Neural progenitor cell (in vitro differentiated cells): ENCODE measurements around the gene TMEM119. TPM values are rescaled to one million over a fixed set of nuclear protein-coding genes. Genes with fewer than 3 reads are reported as not detected.

ENCODE experiments used
- DNase-seq: peaks from one replicate; pipeline ENCODE4 v3.0.0-alpha.2; 2016; ENCODE audit warnings: low spot score
- H2AFZ ChIP-seq: fragments of 200-600 bp; sonication (generic); replicated peaks from 2 replicates; pipeline ENCODE4 v1.6.1; 2016; ENCODE audit warnings: antibody characterized with exemption
- H3F3A ChIP-seq: fragments of 200-600 bp; sonication (generic); 2 replicates; pipeline ENCODE4 v1.6.1; 2016; ENCODE audit warnings: antibody characterized with exemption, low read depth
- H3K27ac ChIP-seq: fragments of 200-600 bp; sonication (generic); 2 replicates; pipeline ENCODE4 v1.5.1; 2016; ENCODE audit warnings: mild to moderate bottlenecking
- H3K27me3 ChIP-seq: fragments of 200-600 bp; sonication (generic); 2 replicates; pipeline ENCODE4 v1.6.1; 2016; ENCODE audit warnings: mild to moderate bottlenecking, moderate library complexity
- H3K36me3 ChIP-seq: fragments of 200-600 bp; sonication (generic); 2 replicates; pipeline ENCODE4 v1.5.1; 2016
- H3K4me1 ChIP-seq: fragments of 200-600 bp; sonication (generic); 2 replicates; pipeline ENCODE4 v1.6.1; 2016; ENCODE audit warnings: mixed run types
- H3K4me2 ChIP-seq: fragments of 200-600 bp; sonication (generic); 2 replicates; pipeline ENCODE4 v1.6.1; 2016
- H3K4me3 ChIP-seq: fragments of 200-600 bp; sonication (generic); 2 replicates; pipeline ENCODE4 v1.5.1; 2016
- H3K79me2 ChIP-seq: fragments of 200-600 bp; sonication (generic); 2 replicates; pipeline ENCODE4 v1.6.1; 2016; ENCODE audit warnings: low read depth
- H3K9ac ChIP-seq: fragments of 200-600 bp; sonication (generic); 2 replicates; pipeline ENCODE4 v1.6.1; 2016
- H3K9me3 ChIP-seq: fragments of 200-600 bp; sonication (generic); 2 replicates; pipeline ENCODE4 v1.5.1; 2016; ENCODE audit warnings: low read depth
- H4K20me1 ChIP-seq: fragments of 200-600 bp; sonication (generic); 2 replicates; pipeline ENCODE4 v1.6.1; 2016; ENCODE audit warnings: low read depth
- H3K27ac Mint-ChIP-seq: 3 replicates; pipeline ENCODE4 v1.8.0; 2021; ENCODE audit warnings: mixed read lengths
- H3K27me3 Mint-ChIP-seq: 2 replicates; pipeline ENCODE4 v1.8.0; 2022; ENCODE audit warnings: low read depth, mild to moderate bottlenecking, inconsistent platforms, moderate library complexity, mixed read lengths; ENCODE audit not compliant: insufficient read depth
- H3K36me3 Mint-ChIP-seq: 3 replicates; pipeline ENCODE4 v1.8.0; 2021; ENCODE audit warnings: mixed read lengths
- H3K4me1 Mint-ChIP-seq: 3 replicates; pipeline ENCODE4 v1.8.0; 2021; ENCODE audit warnings: mixed read lengths
- H3K4me3 Mint-ChIP-seq: 3 replicates; pipeline ENCODE4 v1.8.0; 2021; ENCODE audit warnings: mild to moderate bottlenecking, moderate library complexity, mixed read lengths
- H3K9me3 Mint-ChIP-seq: 3 replicates; pipeline ENCODE4 v1.8.0; 2020; ENCODE audit warnings: mixed read lengths
- EZH2 ChIP-seq: fragments of 200-600 bp; sonication (generic); IDR thresholded peaks from 2 replicates; pipeline ENCODE4 v1.6.1; 2017; ENCODE audit warnings: antibody characterized with exemption, mild to moderate bottlenecking, moderate library complexity
- EZH2phosphoT487 ChIP-seq: fragments of 200-600 bp; sonication (generic); IDR thresholded peaks from 2 replicates; pipeline ENCODE4 v1.6.1; 2017; ENCODE audit warnings: antibody characterized with exemption
- total RNA-seq: library from RNA; depleted of rRNA; stranded (reverse); fragments of >200 nt; gene quantifications from 2 replicates; pipeline ENCODE4 v1.2.3, GENCODE V29; 2015; ENCODE audit warnings: low replicate concordance
- TF ChIP-seq, protein P1 (sequence below): fragments of 200-600 bp; sonication (generic); IDR thresholded peaks from 2 replicates; pipeline ENCODE4 v1.5.1; 2017; ENCODE audit warnings: antibody characterized with exemption, mild to moderate bottlenecking

TMEM119 gene
- total RNA-seq, 1 donor from 2014 or later = 0.97 TPM

DNA sequence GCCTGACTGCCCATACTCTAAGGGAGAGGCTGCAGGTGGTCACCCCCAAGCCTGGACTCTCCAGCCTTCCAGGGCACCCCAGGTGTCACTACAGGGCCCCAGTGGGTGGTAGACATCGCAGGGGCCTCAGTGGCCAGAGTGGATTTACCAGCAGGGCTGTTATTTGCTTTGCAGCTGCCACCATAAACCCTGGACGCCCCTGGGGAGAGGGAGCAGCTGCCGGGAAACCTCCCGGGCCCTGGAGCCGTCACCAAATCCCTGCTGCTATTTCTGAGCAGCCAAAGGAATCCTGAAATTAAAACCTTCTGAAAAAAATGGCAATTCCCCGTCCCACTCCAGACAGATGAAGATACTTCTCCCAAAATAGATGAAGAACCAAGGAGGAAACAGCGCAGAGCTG, 13.9 kb downstream of the TMEM119 start:
- H3K36me3 ChIP-seq = no peaks in the 10 kb centered on the region
- H3K9me3 ChIP-seq = no peaks in the 10 kb centered on the region
- H3K9me3 Mint-ChIP-seq = peaks cover 2% of the 10 kb centered on the region
- peaks cover 19% of the 10 kb centered on the region for H3K4me1 Mint-ChIP-seq
- H4K20me1 ChIP-seq = no peaks in the 10 kb centered on the region
- H3K9ac ChIP-seq = no peak overlapping the region
- H3K27ac Mint-ChIP-seq = no peak overlapping the region
- TF ChIP-seq EZH2 = no peak
- TF ChIP-seq EZH2phosphoT487 = no peak
- TF ChIP-seq, protein P1, sequence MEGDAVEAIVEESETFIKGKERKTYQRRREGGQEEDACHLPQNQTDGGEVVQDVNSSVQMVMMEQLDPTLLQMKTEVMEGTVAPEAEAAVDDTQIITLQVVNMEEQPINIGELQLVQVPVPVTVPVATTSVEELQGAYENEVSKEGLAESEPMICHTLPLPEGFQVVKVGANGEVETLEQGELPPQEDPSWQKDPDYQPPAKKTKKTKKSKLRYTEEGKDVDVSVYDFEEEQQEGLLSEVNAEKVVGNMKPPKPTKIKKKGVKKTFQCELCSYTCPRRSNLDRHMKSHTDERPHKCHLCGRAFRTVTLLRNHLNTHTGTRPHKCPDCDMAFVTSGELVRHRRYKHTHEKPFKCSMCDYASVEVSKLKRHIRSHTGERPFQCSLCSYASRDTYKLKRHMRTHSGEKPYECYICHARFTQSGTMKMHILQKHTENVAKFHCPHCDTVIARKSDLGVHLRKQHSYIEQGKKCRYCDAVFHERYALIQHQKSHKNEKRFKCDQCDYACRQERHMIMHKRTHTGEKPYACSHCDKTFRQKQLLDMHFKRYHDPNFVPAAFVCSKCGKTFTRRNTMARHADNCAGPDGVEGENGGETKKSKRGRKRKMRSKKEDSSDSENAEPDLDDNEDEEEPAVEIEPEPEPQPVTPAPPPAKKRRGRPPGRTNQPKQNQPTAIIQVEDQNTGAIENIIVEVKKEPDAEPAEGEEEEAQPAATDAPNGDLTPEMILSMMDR = no peak
- H3K4me3 ChIP-seq = no peak overlapping the region
- H3K36me3 Mint-ChIP-seq = peaks cover 1% of the 10 kb centered on the region
- H3K4me1 ChIP-seq = peaks cover 22% of the 10 kb centered on the region
- no peak overlapping the region for H3K27ac ChIP-seq
- H2AFZ ChIP-seq = peak overlapping the region; percentile 6
- DNase-seq = peak; percentile 12
- H3K4me2 ChIP-seq = peak overlapping the region; percentile 27
- no peaks in the 10 kb centered on the region for H3K79me2 ChIP-seq
- H3K27me3 Mint-ChIP-seq = peaks cover 8% of the 10 kb centered on the region
- no peaks in the 10 kb centered on the region for H3F3A ChIP-seq
- no peaks in the 10 kb centered on the region for H3K27me3 ChIP-seq
- H3K4me3 Mint-ChIP-seq = no peak overlapping the region

DNA sequence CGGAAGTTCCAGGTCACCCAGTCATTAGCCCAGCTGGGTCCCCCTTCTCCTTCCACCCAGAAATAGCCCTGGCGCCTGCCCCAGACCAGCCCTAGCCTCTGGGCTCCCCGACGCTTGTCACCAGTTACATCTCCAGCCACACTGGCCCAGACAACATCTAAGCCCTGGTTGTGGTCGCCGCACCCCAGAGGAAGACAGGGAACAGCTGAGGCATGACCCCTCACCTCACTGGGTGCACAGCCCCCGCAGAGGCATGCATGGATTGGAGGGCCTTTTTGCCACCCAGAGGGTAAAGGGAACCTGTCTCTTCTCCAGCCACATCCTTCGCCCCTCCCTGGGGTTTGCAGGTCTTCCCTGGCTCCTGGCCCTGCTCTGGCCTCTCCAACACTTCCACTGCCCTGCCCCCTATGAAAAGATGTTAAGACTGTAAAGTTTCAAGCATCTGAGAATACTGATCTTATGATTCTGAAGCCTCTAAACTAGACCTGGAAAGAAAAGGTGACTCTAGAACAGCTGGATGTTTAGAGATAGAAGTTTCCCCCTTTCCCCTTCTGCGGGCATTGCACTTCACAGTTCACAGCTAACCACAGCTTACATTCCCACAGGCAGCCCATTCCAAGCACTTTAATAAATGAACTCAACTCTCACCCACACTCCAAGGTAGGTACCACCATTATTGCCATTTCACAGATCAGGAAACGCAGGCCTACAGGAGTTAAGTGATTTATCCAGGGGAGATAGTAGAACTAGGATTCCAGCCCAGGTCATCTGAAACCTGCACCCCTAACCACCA, 14.7 kb downstream of the TMEM119 start:
- H3K9me3 Mint-ChIP-seq = peaks cover 9% of the 10 kb centered on the region
- Histone ChIP-seq H2AFZ (no peak overlapping the region), H4K20me1 (no peaks in the 10 kb centered on the region), H3K9ac (peak overlapping the region; percentile 2), H3K27ac (no peak overlapping the region), H3F3A (no peaks in the 10 kb centered on the region), H3K36me3 (no peaks in the 10 kb centered on the region), H3K4me1 (peaks cover 14% of the 10 kb centered on the region), H3K9me3 (no peaks in the 10 kb centered on the region), H3K4me3 (no peak overlapping the region), H3K4me2 (no peak overlapping the region), H3K27me3 (no peaks in the 10 kb centered on the region), H3K79me2 (no peaks in the 10 kb centered on the region)
- no peak overlapping the region for H3K4me3 Mint-ChIP-seq
- H3K36me3 Mint-ChIP-seq = peaks cover 1% of the 10 kb centered on the region
- TF ChIP-seq EZH2phosphoT487 (no peak), EZH2 (no peak)
- TF ChIP-seq, protein P1 = no peak
- H3K27ac Mint-ChIP-seq = no peak overlapping the region
- H3K4me1 Mint-ChIP-seq = peaks cover 16% of the 10 kb centered on the region
- no peak for DNase-seq
- H3K27me3 Mint-ChIP-seq = peaks cover 17% of the 10 kb centered on the region

DNA sequence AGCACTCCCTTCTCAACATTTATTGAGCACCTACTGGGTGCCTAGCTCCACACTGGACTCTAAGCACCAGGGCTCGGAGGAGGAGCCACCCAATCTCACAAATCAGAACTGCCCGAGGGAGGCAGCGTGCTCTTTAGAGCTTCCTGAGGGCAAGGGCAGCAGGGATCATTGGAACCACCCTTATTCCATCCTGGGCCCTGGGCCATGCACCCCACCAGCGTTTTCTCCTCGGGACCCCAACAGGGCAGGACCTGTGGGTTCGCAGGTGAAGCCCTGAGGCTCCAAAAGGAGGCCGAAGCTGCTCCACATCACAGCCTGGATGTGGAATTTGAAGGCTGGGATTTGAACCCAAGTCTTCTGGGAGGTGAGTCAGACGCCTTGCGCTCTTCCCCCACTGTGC, 15.4 kb downstream of the TMEM119 start:
- Histone ChIP-seq H3K27me3 (no peaks in the 10 kb centered on the region), H2AFZ (no peak overlapping the region), H3K4me1 (peaks cover 12% of the 10 kb centered on the region), H3K9me3 (no peaks in the 10 kb centered on the region), H3K79me2 (no peaks in the 10 kb centered on the region), H4K20me1 (no peaks in the 10 kb centered on the region), H3K27ac (no peak overlapping the region), H3K36me3 (no peaks in the 10 kb centered on the region), H3K4me2 (no peak overlapping the region), H3F3A (no peaks in the 10 kb centered on the region), H3K4me3 (no peak overlapping the region), H3K9ac (no peak overlapping the region)
- H3K4me3 Mint-ChIP-seq = no peak overlapping the region
- no peak overlapping the region for H3K27ac Mint-ChIP-seq
- DNase-seq = no peak
- TF ChIP-seq, protein P1 = no peak
- TF ChIP-seq EZH2 (no peak), EZH2phosphoT487 (no peak)
- H3K9me3 Mint-ChIP-seq = peaks cover 10% of the 10 kb centered on the region
- peaks cover 13% of the 10 kb centered on the region for H3K4me1 Mint-ChIP-seq
- peaks cover 2% of the 10 kb centered on the region for H3K36me3 Mint-ChIP-seq
- H3K27me3 Mint-ChIP-seq = peaks cover 19% of the 10 kb centered on the region
